Measurements from ENCODE around the gene MYO1D. TPM values are rescaled to one million over a fixed set of nuclear protein-coding genes. Genes with fewer than 3 reads are reported as not detected.

The MYO1D gene
- total and polyA plus RNA-seq, 7 donors: 6.2 to 184 (median 21.6) TPM

GRCh38 chr17:32479074-32479617 lies 397.8 kb downstream of the MYO1D start:
- H3K27me3 ChIP-seq: no peaks in the 10 kb centered on the region
- H3K36me3 ChIP-seq: peaks cover 35 to 80% (median 66%) of the 10 kb centered on the region in 4 donors
- H3K9me3 ChIP-seq: no peaks in the 10 kb centered on the region
- TF ChIP-seq POLR2AphosphoS5 (IDR thresholded peaks at IDR 0.05): no peak
- no peak for TF ChIP-seq POLR2A (IDR thresholded peaks at IDR 0.05)
- TF ChIP-seq EP300 (IDR thresholded peaks at IDR 0.05): no peak
- no peak for TF ChIP-seq CTCF (IDR thresholded peaks at IDR 0.05)
- no peak overlapping the region for H3K27ac ChIP-seq
- no peak overlapping the region for H3K4me3 ChIP-seq
- intact Hi-C loops (cut with DNase I): no loop called here
- H3K4me1 ChIP-seq: peaks cover 0 to 11% (median 10%) of the 10 kb centered on the region in 4 donors
- WGBS, 2 donors: 93% methylated on average over 5 of the region's 5 CpGs
- DNase-seq: no peak

GRCh38 chr17:32477220-32477619 lies 399.7 kb downstream of the MYO1D start:
- no peak for DNase-seq
- Histone ChIP-seq H3K4me1 (no peaks in the 10 kb centered on the region), H3K36me3 (peaks cover 35 to 99% (median 76%) of the 10 kb centered on the region in 4 donors), H3K27me3 (no peaks in the 10 kb centered on the region), H3K4me3 (no peak overlapping the region), H3K27ac (no peak overlapping the region), H3K9me3 (no peaks in the 10 kb centered on the region)
- WGBS, 2 donors: 92 to 95% methylated on average over 8 of the region's 8 CpGs
- TF ChIP-seq EP300 (IDR thresholded peaks at IDR 0.05) (no peak), CTCF (IDR thresholded peaks at IDR 0.05) (no peak), POLR2A (IDR thresholded peaks at IDR 0.05) (no peak), POLR2AphosphoS5 (IDR thresholded peaks at IDR 0.05) (no peak)
- intact Hi-C loops (cut with DNase I): no loop called here

GRCh38 chr17:32475258-32475657 lies 401.7 kb downstream of the MYO1D start:
- TF ChIP-seq POLR2AphosphoS5 (IDR thresholded peaks at IDR 0.05): no peak
- no peak for TF ChIP-seq EP300 (IDR thresholded peaks at IDR 0.05)
- TF ChIP-seq CTCF (IDR thresholded peaks at IDR 0.05): no peak
- TF ChIP-seq POLR2A (IDR thresholded peaks at IDR 0.05): no peak
- H3K27me3 ChIP-seq: no peaks in the 10 kb centered on the region
- intact Hi-C loops (cut with DNase I): no loop called here
- DNase-seq: no peak
- H3K9me3 ChIP-seq: no peaks in the 10 kb centered on the region
- 88 to 92% methylated on average over 3 of the region's 3 CpGs for WGBS, 2 donors
- no peaks in the 10 kb centered on the region for H3K4me1 ChIP-seq
- H3K4me3 ChIP-seq: no peak overlapping the region
- no peak overlapping the region for H3K27ac ChIP-seq
- peaks cover 32 to 100% (median 75%) of the 10 kb centered on the region in 4 donors for H3K36me3 ChIP-seq

DNA sequence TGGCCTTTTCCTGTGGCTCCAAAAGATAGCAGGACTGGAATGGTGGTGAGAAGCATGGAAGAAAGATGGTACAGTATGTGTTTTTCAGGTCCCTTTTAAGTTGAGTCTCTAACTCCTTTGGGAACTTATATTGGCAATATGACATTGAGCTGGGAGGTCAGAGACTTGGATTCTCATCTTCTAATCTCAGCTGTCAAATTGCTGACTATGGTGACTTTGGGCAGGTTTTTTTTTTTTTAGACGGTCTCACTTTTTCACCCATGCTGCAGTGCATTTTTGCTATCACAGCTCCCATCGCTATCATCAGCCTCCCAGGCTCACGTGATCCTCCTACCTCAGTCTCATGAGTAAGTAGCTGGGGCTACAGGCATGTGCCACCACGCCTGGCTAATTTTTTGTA lies 405.3 kb downstream of the MYO1D start:
- no peak overlapping the region for H3K27ac ChIP-seq
- H3K4me3 ChIP-seq: no peak overlapping the region
- peaks cover 17 to 100% (median 60%) of the 10 kb centered on the region in 4 donors for H3K36me3 ChIP-seq
- no peak for DNase-seq
- TF ChIP-seq EP300 (IDR thresholded peaks at IDR 0.05) (no peak), POLR2A (IDR thresholded peaks at IDR 0.05) (no peak), POLR2AphosphoS5 (IDR thresholded peaks at IDR 0.05) (no peak), CTCF (IDR thresholded peaks at IDR 0.05) (no peak)
- intact Hi-C loops (cut with DNase I): no loop called here
- H3K4me1 ChIP-seq: no peaks in the 10 kb centered on the region
- 97 to 98% methylated on average over 4 of the region's 4 CpGs for WGBS, 2 donors
- H3K27me3 ChIP-seq: no peaks in the 10 kb centered on the region
- no peaks in the 10 kb centered on the region for H3K9me3 ChIP-seq
